Natural killer cell treated with Interleukin-12 subunit alpha and Interleukin-12 subunit beta and Interleukin-15 and Interleukin-18, amount 100 ng/mL, for 72 hours (primary cell): ENCODE measurements around the gene OR10AD1. TPM values are rescaled to one million over a fixed set of nuclear protein-coding genes. Genes with fewer than 3 reads are reported as not detected.
A peak's percentile ranks its signal among the peaks of the same experiment; 100 is the strongest.

ENCODE experiments used
- ATAC-seq, 2 donors: fragments of 150-1000 bp; cut with Tn5 transposase in 1 of 2; sonication (Bioruptor Pico), chemical (Tn5 transposase) in 1 of 2; 2 replicates each; pipeline ENCODE4 v1.10.0; 2021
- DNase-seq: peaks from one replicate; pipeline ENCODE4 v3.0.0; 2022; ENCODE audit warnings: low spot score
- H3K27ac Mint-ChIP-seq, 2 donors: 1 replicate in 1 of 2; 2 replicates in 1 of 2; pipeline ENCODE4 v1.8.0; 2022; ENCODE audit warnings: mixed read lengths in 2 of 2, mild to moderate bottlenecking in 1 of 2, moderate library complexity in 1 of 2
- H3K27me3 Mint-ChIP-seq, 2 donors: 1 replicate in 1 of 2; 2 replicates in 1 of 2; pipeline ENCODE4 v1.8.0; 2022; ENCODE audit warnings: mixed read lengths in 2 of 2
- H3K36me3 Mint-ChIP-seq: one replicate; pipeline ENCODE4 v1.8.0; 2022; ENCODE audit warnings: mixed read lengths
- H3K4me1 Mint-ChIP-seq, 2 donors: 1 replicate in 1 of 2; 2 replicates in 1 of 2; pipeline ENCODE4 v1.8.0; 2022; ENCODE audit warnings: low read depth in 2 of 2, mixed read lengths in 2 of 2, mild to moderate bottlenecking in 1 of 2
- H3K4me3 Mint-ChIP-seq: one replicate; pipeline ENCODE4 v1.8.0; 2022; ENCODE audit warnings: mixed read lengths
- H3K9me3 Mint-ChIP-seq: 2 replicates; pipeline ENCODE4 v1.8.0; 2022; ENCODE audit warnings: mixed read lengths
- total RNA-seq, 2 donors: library from RNA; stranded (reverse); gene quantifications; one replicate each; pipeline ENCODE4 v1.2.3, GENCODE V29; 2022

OR10AD1 gene
- total RNA-seq, 2 donors from 2014 or later, result not detected

- Mint-ChIP-seq H3K27ac (peak overlapping the region; percentile 84 to 91), H3K4me3 (peak overlapping the region; percentile 93), H3K27me3 (no peaks in the 10 kb centered on the region), H3K36me3 (peaks cover 32% of the 10 kb centered on the region), H3K9me3 (peaks cover 13% of the 10 kb centered on the region), H3K4me1 (peaks cover 30 to 39% of the 10 kb centered on the region in 2 donors)
- no peak for ATAC-seq
- no peak for DNase-seq
These were observed 2.0 kb downstream of the OR10AD1 start for GRCh38 chr12:48201091-48201490.

GRCh38 chr12:48199774-48200221 is 3.3 kb downstream of the OR10AD1 start:
- Mint-ChIP-seq H3K27me3 (peaks cover 0 to 6% of the 10 kb centered on the region in 2 donors), H3K9me3 (peaks cover 13% of the 10 kb centered on the region), H3K4me3 (peak overlapping the region; percentile 93), H3K4me1 (peaks cover 30 to 39% of the 10 kb centered on the region in 2 donors), H3K27ac (peak overlapping the region; percentile 84 to 91), H3K36me3 (peaks cover 31% of the 10 kb centered on the region)
- no peak for ATAC-seq
- no peak for DNase-seq

GRCh38 chr12:48198985-48199384 is 4.1 kb downstream of the OR10AD1 start:
- ATAC-seq, result no peak
- peaks cover 9% of the 10 kb centered on the region for H3K9me3 Mint-ChIP-seq
- no peak for DNase-seq
- peaks cover 0 to 14% of the 10 kb centered on the region in 2 donors for H3K27me3 Mint-ChIP-seq
- H3K27ac Mint-ChIP-seq, result peak overlapping the region; percentile 84 to 91
- H3K36me3 Mint-ChIP-seq, result peaks cover 26% of the 10 kb centered on the region
- peak overlapping the region; percentile 93 for H3K4me3 Mint-ChIP-seq
- peaks cover 30 to 39% of the 10 kb centered on the region in 2 donors for H3K4me1 Mint-ChIP-seq

DNA sequence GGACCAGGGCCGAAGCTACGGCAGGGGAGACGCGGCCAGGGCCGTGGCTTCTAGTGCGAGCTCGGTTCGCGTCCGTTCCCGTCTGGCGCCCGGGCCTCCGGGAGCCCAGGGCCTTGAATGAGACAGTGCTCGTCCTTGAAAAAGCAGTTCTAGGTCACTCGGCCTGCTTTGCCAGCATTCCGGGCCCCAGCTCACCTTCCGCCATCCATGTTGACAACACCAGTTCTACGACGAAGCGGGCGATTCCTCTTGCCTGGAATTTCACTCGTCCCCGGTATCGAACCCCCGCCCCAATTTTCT is 4.5 kb downstream of the OR10AD1 start:
- Mint-ChIP-seq H3K4me3 (peak overlapping the region; percentile 93), H3K27me3 (peaks cover 3 to 17% of the 10 kb centered on the region in 2 donors), H3K27ac (peak overlapping the region; percentile 84 to 91), H3K36me3 (peaks cover 26% of the 10 kb centered on the region), H3K4me1 (peaks cover 30 to 39% of the 10 kb centered on the region in 2 donors), H3K9me3 (peaks cover 9% of the 10 kb centered on the region)
- no peak for DNase-seq
- peak; percentile 12 to 47 for ATAC-seq

DNA sequence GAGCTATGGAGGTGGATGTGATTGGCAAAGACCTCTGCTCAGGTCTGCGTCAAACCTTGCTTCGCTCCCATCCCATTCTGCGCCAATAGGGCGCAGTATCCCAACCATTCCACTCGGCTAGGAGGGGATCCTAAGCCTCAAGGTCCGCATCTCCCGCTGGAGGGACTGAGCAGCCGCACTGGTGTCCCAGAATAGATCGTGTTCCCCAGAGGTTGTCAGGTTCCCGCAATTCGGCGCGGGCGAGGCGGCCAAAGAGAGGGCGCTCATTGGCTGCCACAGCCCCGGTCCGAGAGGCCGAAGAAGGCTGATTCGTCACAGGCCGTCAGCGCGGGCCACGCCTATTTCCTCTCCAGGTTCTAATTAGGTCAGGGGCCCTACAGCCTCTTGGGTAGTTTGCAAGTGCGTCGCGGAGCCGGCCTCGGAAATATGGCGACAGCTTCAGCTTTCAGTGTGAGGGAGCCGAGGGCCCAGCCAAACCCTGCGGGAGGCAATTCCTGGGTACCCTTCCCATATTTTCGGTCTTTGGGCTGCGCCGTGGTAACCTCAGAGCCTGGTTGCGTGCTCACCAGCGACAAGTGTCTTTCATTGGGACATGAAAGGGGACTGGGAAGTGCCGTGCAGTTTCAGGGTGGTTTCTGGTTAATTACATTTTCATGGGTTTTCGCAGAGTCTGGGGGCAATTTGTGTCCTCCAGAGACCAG is 5.0 kb downstream of the OR10AD1 start:
- Mint-ChIP-seq H3K4me1 (peaks cover 30 to 39% of the 10 kb centered on the region in 2 donors), H3K27me3 (peaks cover 8 to 22% of the 10 kb centered on the region in 2 donors), H3K9me3 (peaks cover 9% of the 10 kb centered on the region), H3K27ac (peak overlapping the region; percentile 84 to 91), H3K36me3 (peaks cover 24% of the 10 kb centered on the region), H3K4me3 (peak overlapping the region; percentile 93)
- DNase-seq (peak; percentile 96), ATAC-seq (peak; percentile 100)

DNA sequence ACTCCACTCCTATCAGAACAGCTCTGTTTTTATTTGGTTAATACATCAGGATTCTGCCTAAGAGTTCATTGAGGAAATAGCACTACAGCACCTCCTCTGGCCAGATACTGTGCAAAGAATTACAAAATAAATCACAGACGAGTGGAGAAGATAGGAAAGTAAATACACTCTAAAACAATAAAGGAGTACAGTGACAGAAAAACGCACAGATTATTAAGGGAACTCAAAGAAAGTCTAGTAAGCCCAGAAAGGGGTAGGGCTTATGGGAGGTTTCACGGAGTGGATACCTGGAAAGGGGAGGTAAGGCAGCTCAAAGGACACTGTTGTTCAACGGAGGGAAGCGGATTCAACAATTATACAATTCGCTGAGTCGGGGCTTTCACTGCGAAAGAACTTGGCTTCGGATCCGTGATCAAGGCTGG is 5.5 kb downstream of the OR10AD1 start:
- H3K36me3 Mint-ChIP-seq, result peaks cover 18% of the 10 kb centered on the region
- H3K4me3 Mint-ChIP-seq, result peak overlapping the region; percentile 93
- H3K9me3 Mint-ChIP-seq, result peaks cover 4% of the 10 kb centered on the region
- DNase-seq (no peak), ATAC-seq (peak; percentile 4 to 22)
- peaks cover 30 to 34% of the 10 kb centered on the region in 2 donors for H3K4me1 Mint-ChIP-seq
- peaks cover 8 to 23% of the 10 kb centered on the region in 2 donors for H3K27me3 Mint-ChIP-seq
- peak overlapping the region; percentile 84 to 91 for H3K27ac Mint-ChIP-seq

GRCh38 chr12:48194799-48195201 is 8.3 kb downstream of the OR10AD1 start:
- H3K4me1 Mint-ChIP-seq, result peaks cover 15 to 16% of the 10 kb centered on the region in 2 donors
- H3K4me3 Mint-ChIP-seq, result no peak overlapping the region
- no peaks in the 10 kb centered on the region for H3K36me3 Mint-ChIP-seq
- H3K9me3 Mint-ChIP-seq, result no peaks in the 10 kb centered on the region
- no peak overlapping the region for H3K27ac Mint-ChIP-seq
- ATAC-seq (no peak), DNase-seq (no peak)
- peaks cover 16 to 32% of the 10 kb centered on the region in 2 donors for H3K27me3 Mint-ChIP-seq

GRCh38 chr12:48193623-48194022 is 9.5 kb downstream of the OR10AD1 start:
- no peaks in the 10 kb centered on the region for H3K9me3 Mint-ChIP-seq
- no peaks in the 10 kb centered on the region for H3K36me3 Mint-ChIP-seq
- no peak overlapping the region for H3K27ac Mint-ChIP-seq
- peaks cover 7 to 8% of the 10 kb centered on the region in 2 donors for H3K4me1 Mint-ChIP-seq
- no peak overlapping the region for H3K4me3 Mint-ChIP-seq
- ATAC-seq, result no peak
- no peak for DNase-seq
- H3K27me3 Mint-ChIP-seq, result peaks cover 16 to 32% of the 10 kb centered on the region in 2 donors

GRCh38 chr12:48192861-48193260 is 10.2 kb downstream of the OR10AD1 start:
- H3K27ac Mint-ChIP-seq, result no peak overlapping the region
- ATAC-seq (no peak), DNase-seq (no peak)
- H3K9me3 Mint-ChIP-seq, result no peaks in the 10 kb centered on the region
- H3K4me3 Mint-ChIP-seq, result no peak overlapping the region
- H3K4me1 Mint-ChIP-seq, result peaks cover 4 to 8% of the 10 kb centered on the region in 2 donors
- H3K36me3 Mint-ChIP-seq, result no peaks in the 10 kb centered on the region
- peaks cover 20 to 32% of the 10 kb centered on the region in 2 donors for H3K27me3 Mint-ChIP-seq

DNA sequence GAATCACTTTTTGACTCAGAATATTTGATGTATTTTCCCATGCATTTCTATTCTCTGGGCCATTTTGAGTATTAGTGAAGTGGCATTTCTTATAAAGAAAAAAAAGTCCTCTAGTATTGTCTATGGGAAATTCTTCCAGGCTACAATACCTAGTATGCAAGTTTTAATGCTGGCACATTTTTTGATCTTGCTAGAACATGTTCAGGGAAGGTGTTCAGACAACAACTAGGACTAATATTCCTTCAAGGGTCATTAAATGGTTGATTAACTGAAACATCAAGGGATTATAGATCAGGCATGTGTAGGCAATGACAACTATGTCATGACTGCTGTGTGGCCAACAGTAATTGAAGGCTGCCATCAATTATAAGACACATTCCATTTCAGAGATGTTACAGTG is 12.0 kb downstream of the OR10AD1 start:
- DNase-seq (no peak), ATAC-seq (no peak)
- Mint-ChIP-seq H3K36me3 (no peaks in the 10 kb centered on the region), H3K27me3 (peaks cover 23 to 37% of the 10 kb centered on the region in 2 donors), H3K27ac (no peak overlapping the region), H3K4me3 (no peak overlapping the region), H3K9me3 (no peaks in the 10 kb centered on the region), H3K4me1 (no peaks in the 10 kb centered on the region)

DNA sequence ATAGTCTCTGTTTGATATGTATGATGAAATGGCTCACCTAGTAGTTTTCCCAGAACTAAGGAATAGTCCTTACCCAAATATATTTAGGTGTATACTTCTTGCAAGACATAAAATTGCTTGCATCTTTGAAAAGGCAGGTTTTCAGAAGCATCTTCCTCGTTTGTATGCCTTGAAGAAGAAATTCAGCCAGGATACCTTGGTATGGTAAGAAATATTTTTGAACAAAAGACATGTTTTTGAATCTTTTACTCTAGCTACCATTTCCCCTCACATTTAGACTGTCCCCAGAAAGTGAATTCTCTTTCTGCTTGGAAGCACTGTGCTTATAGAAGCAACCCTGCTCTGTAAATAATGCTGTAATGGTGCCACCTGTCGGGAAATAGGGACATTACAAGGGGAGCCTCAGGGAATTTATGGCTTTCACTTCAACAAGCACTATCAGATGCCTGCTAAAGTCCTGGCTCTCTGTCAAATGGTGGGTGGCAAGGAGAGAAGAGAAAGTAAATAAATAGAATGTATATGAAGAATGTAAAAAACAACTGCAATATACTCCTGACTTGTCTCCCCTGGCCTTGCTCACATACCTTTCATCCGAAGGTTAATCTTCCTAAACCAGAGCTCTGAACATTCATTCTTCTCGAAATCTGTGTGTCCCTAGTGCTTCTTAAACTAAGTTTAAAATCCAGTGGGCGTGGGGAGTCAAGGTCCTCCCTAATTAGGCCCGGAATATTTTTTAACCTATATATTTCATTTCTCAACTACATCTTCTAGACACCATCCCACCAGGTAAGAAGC is 13.6 kb downstream of the OR10AD1 start:
- peak; percentile 85 for DNase-seq
- Mint-ChIP-seq H3K4me3 (no peak overlapping the region), H3K9me3 (no peaks in the 10 kb centered on the region), H3K27ac (no peak overlapping the region), H3K27me3 (peaks cover 37 to 45% of the 10 kb centered on the region in 2 donors), H3K36me3 (no peaks in the 10 kb centered on the region), H3K4me1 (peaks cover 0 to 4% of the 10 kb centered on the region in 2 donors)
- ATAC-seq, result peak; percentile 72 to 81

GRCh38 chr12:48187916-48188695 is 15.0 kb downstream of the OR10AD1 start:
- DNase-seq, result no peak
- Mint-ChIP-seq H3K4me3 (no peak overlapping the region), H3K36me3 (no peaks in the 10 kb centered on the region), H3K27ac (no peak overlapping the region), H3K9me3 (no peaks in the 10 kb centered on the region), H3K27me3 (peaks cover 30 to 33% of the 10 kb centered on the region in 2 donors), H3K4me1 (peaks cover 0 to 9% of the 10 kb centered on the region in 2 donors)
- no peak for ATAC-seq

GRCh38 chr12:48185181-48185919 is 17.7 kb downstream of the OR10AD1 start:
- no peak for ATAC-seq
- Mint-ChIP-seq H3K4me1 (peaks cover 5 to 15% of the 10 kb centered on the region in 2 donors), H3K4me3 (peak overlapping the region; percentile 11), H3K36me3 (no peaks in the 10 kb centered on the region), H3K27ac (no peak overlapping the region), H3K9me3 (no peaks in the 10 kb centered on the region), H3K27me3 (peaks cover 36 to 45% of the 10 kb centered on the region in 2 donors)
- no peak for DNase-seq
